Activated B cell treated with CpG ODN at 0.5 μM for 24 hours (primary cell): Measurements from ENCODE around the gene CLDN3. TPM values are rescaled to one million over a fixed set of nuclear protein-coding genes. Genes with fewer than 3 reads are reported as not detected.
"Not testable (repeated sequence)": the region's sequence is repeated elsewhere in the genome, so short reads cannot be mapped to it uniquely, and the experiment has no call there.

Source experiments
- ATAC-seq: fragments of 200-7000 bp; cut with Tn5 transposase; one replicate; pipeline ENCODE4 v1.10.0; 2021; ENCODE audit warnings: low read depth, mild to moderate bottlenecking, moderate library complexity
- CTCF ChIA-PET: fragments of 350-600 bp; sonication (Branson Sonifier 250); formaldehyde crosslinking; loops from one replicate; lab custom pipeline; 2021; ENCODE audit warnings: antibody characterized with exemption; lab: Charles Lee
- POLR2A ChIA-PET: fragments of 350-600 bp; sonication (Branson Sonifier 250); formaldehyde crosslinking; loops from one replicate; lab custom pipeline; 2021; ENCODE audit warnings: antibody characterized with exemption; lab: Charles Lee
- DNase-seq: peaks from one replicate; pipeline ENCODE4 v3.0.0; 2022
- H3K27ac Mint-ChIP-seq: one replicate; pipeline ENCODE4 v1.8.0; 2020; ENCODE audit warnings: mixed read lengths
- H3K27me3 Mint-ChIP-seq: one replicate; pipeline ENCODE4 v1.8.0; 2021; ENCODE audit warnings: mixed read lengths
- H3K36me3 Mint-ChIP-seq: one replicate; pipeline ENCODE4 v1.8.0; 2021; ENCODE audit warnings: low read depth, mixed read lengths
- H3K4me1 Mint-ChIP-seq: one replicate; pipeline ENCODE4 v1.8.0; 2021; ENCODE audit warnings: mixed read lengths
- H3K4me3 Mint-ChIP-seq: one replicate; pipeline ENCODE4 v1.8.0; 2020; ENCODE audit warnings: mild to moderate bottlenecking, mixed read lengths
- H3K9me3 Mint-ChIP-seq: one replicate; pipeline ENCODE4 v1.8.0; 2020; ENCODE audit warnings: mixed read lengths
- CTCF ChIP-seq: fragments of 200-600 bp; IDR thresholded peaks from one replicate; pipeline ENCODE4 v1.8.0; 2022; ENCODE audit warnings: antibody characterized with exemption, mild to moderate bottlenecking
- intact Hi-C: fragments of 100-400 bp; cut with micrococcal nuclease; formaldehyde crosslinking; loops from one replicate; pipeline ENCODE4 v1.15.1; 2024
- total RNA-seq: library from RNA; stranded (reverse); gene quantifications from 2 replicates; pipeline ENCODE4 v1.2.3, GENCODE V29; 2022

Gene CLDN3
- total RNA-seq, 1 donor from 2014 or later, result not detected

- CTCF ChIA-PET, DNase-seq, H3K4me1 Mint-ChIP-seq, H3K27me3 Mint-ChIP-seq, H3K27ac Mint-ChIP-seq, H3K4me3 Mint-ChIP-seq, POLR2A ChIA-PET, intact Hi-C loops, H3K36me3 Mint-ChIP-seq, H3K9me3 Mint-ChIP-seq, ATAC-seq: not testable (repeated sequence)
Measured at GRCh38 chr7:73795188-73795587, 25.1 kb upstream of the CLDN3 start.

- H3K27ac Mint-ChIP-seq, H3K4me1 Mint-ChIP-seq, CTCF ChIA-PET, ATAC-seq, POLR2A ChIA-PET, H3K36me3 Mint-ChIP-seq, H3K4me3 Mint-ChIP-seq, intact Hi-C loops, H3K27me3 Mint-ChIP-seq, DNase-seq, H3K9me3 Mint-ChIP-seq: not testable (repeated sequence)
Measured at GRCh38 chr7:73791170-73791690, 21.2 kb upstream of the CLDN3 start.

GRCh38 chr7:73789051-73789450 lies 19.0 kb upstream of the CLDN3 start:
- DNase-seq (no peak), ATAC-seq (no peak)
- Mint-ChIP-seq H3K27ac (no peak overlapping the region), H3K4me1 (peaks cover 4% of the 10 kb centered on the region), H3K9me3 (no peaks in the 10 kb centered on the region), H3K4me3 (no peak overlapping the region), H3K27me3 (peaks cover 2% of the 10 kb centered on the region), H3K36me3 (no peaks in the 10 kb centered on the region)
- no peak for TF ChIP-seq CTCF
- intact Hi-C loops, result no loop called here
- ChIA-PET POLR2A (no interaction called here), CTCF (no interaction called here)

- H3K9me3 Mint-ChIP-seq, POLR2A ChIA-PET, H3K4me1 Mint-ChIP-seq, CTCF ChIA-PET, H3K36me3 Mint-ChIP-seq, DNase-seq, H3K27me3 Mint-ChIP-seq, H3K4me3 Mint-ChIP-seq, intact Hi-C loops, H3K27ac Mint-ChIP-seq, ATAC-seq: not testable (repeated sequence)
Measured at GRCh38 chr7:73787786-73788048, 17.6 kb upstream of the CLDN3 start.

GRCh38 chr7:73786588-73786987 lies 16.5 kb upstream of the CLDN3 start:
- TF ChIP-seq CTCF, result no peak
- H3K27ac Mint-ChIP-seq, result no peak overlapping the region
- no peaks in the 10 kb centered on the region for H3K36me3 Mint-ChIP-seq
- ATAC-seq, result no peak
- peaks cover 3% of the 10 kb centered on the region for H3K9me3 Mint-ChIP-seq
- no peaks in the 10 kb centered on the region for H3K27me3 Mint-ChIP-seq
- CTCF ChIA-PET, result no interaction called here
- no peak overlapping the region for H3K4me3 Mint-ChIP-seq
- POLR2A ChIA-PET, result no interaction called here
- no peaks in the 10 kb centered on the region for H3K4me1 Mint-ChIP-seq
- no peak for DNase-seq
- intact Hi-C loops, result no loop called here

GRCh38 chr7:73779517-73779916 lies 9.4 kb upstream of the CLDN3 start:
- peaks cover 5% of the 10 kb centered on the region for H3K27me3 Mint-ChIP-seq
- no peaks in the 10 kb centered on the region for H3K4me1 Mint-ChIP-seq
- no peak for ATAC-seq
- no peak overlapping the region for H3K27ac Mint-ChIP-seq
- no peak overlapping the region for H3K4me3 Mint-ChIP-seq
- no peak for DNase-seq
- peaks cover 7% of the 10 kb centered on the region for H3K9me3 Mint-ChIP-seq
- no peak for TF ChIP-seq CTCF
- POLR2A ChIA-PET, result no interaction called here
- intact Hi-C loops, result no loop called here
- CTCF ChIA-PET, result no interaction called here
- H3K36me3 Mint-ChIP-seq, result no peaks in the 10 kb centered on the region

GRCh38 chr7:73778801-73779389 lies 8.8 kb upstream of the CLDN3 start:
- Mint-ChIP-seq H3K4me1 (no peaks in the 10 kb centered on the region), H3K27me3 (peaks cover 5% of the 10 kb centered on the region), H3K36me3 (no peaks in the 10 kb centered on the region), H3K27ac (no peak overlapping the region), H3K4me3 (no peak overlapping the region), H3K9me3 (peaks cover 7% of the 10 kb centered on the region)
- intact Hi-C loops, result no loop called here
- ChIA-PET POLR2A (no interaction called here), CTCF (no interaction called here)
- DNase-seq (no peak), ATAC-seq (no peak)
- no peak for TF ChIP-seq CTCF
